ENCODE results near the gene REEP3. TPM values are rescaled to one million over a fixed set of nuclear protein-coding genes. Genes with fewer than 3 reads are reported as not detected.
"Not testable (repeated sequence)": the region's sequence is repeated elsewhere in the genome, so short reads cannot be mapped to it uniquely, and the experiment has no call there.

The REEP3 gene
- total RNA-seq, 1 donor from 2014 or later = 38.9 TPM

GRCh38 chr10:63641799-63642198, 120.6 kb downstream of the REEP3 start:
- DNase-seq (ENCODE audit: low spot score) = no peak
- intact Hi-C loops (cut with DNase I) = no loop called here

GRCh38 chr10:63642808-63643207, 121.6 kb downstream of the REEP3 start:
- intact Hi-C loops (cut with DNase I) = no loop called here
- no peak for DNase-seq (ENCODE audit: low spot score)

GRCh38 chr10:63644418-63645142, 123.4 kb downstream of the REEP3 start:
- intact Hi-C loops (cut with DNase I) = no loop called here
- DNase-seq (ENCODE audit: low spot score) = no peak

GRCh38 chr10:63645195-63645594, 124.0 kb downstream of the REEP3 start:
- DNase-seq (ENCODE audit: low spot score) = no peak

GRCh38 chr10:63646491-63646890, 125.3 kb downstream of the REEP3 start:
- no peak for DNase-seq (ENCODE audit: low spot score)
- intact Hi-C loops (cut with DNase I) = no loop called here

More at GRCh38 chr10:63645195-63645594, 124.0 kb downstream of the REEP3 start:
- intact Hi-C loops (cut with DNase I) = no loop called here

- DNase-seq (ENCODE audit: low spot score) = no peak
- intact Hi-C loops (cut with DNase I) = no loop called here
Measured at GRCh38 chr10:63651864-63652263, 130.7 kb downstream of the REEP3 start.

GRCh38 chr10:63653747-63654146, 132.5 kb downstream of the REEP3 start:
- no peak for DNase-seq (ENCODE audit: low spot score)
- intact Hi-C loops (cut with DNase I) = no loop called here

GRCh38 chr10:63657761-63658160, 136.6 kb downstream of the REEP3 start:
- intact Hi-C loops (cut with DNase I) = no loop called here
- DNase-seq (ENCODE audit: low spot score) = no peak

- DNase-seq (ENCODE audit: low spot score); intact Hi-C loops (cut with DNase I): not testable (repeated sequence)
Measured at GRCh38 chr10:63660941-63661340, 139.7 kb downstream of the REEP3 start.

GRCh38 chr10:63661347-63661746, 140.1 kb downstream of the REEP3 start:
- DNase-seq (ENCODE audit: low spot score) = no peak
- intact Hi-C loops (cut with DNase I) = no loop called here

GRCh38 chr10:63664341-63664885, 143.2 kb downstream of the REEP3 start:
- intact Hi-C loops (cut with DNase I) = no loop called here
- DNase-seq (ENCODE audit: low spot score) = no peak

GRCh38 chr10:63665006-63665580, 143.9 kb downstream of the REEP3 start:
- intact Hi-C loops (cut with DNase I) = loop anchor here (5.0 kb wide), 1 partner anchor 33 kb away; no protein-coding TSS in a partner anchor
- DNase-seq (ENCODE audit: low spot score) = not testable (repeated sequence)

- DNase-seq (ENCODE audit: low spot score) = no peak
- intact Hi-C loops (cut with DNase I) = loop anchor here (5.0 kb wide), 1 partner anchor 33 kb away; no protein-coding TSS in a partner anchor
Measured at GRCh38 chr10:63665670-63666134, 144.5 kb downstream of the REEP3 start.

GRCh38 chr10:63666836-63667383, 145.7 kb downstream of the REEP3 start:
- intact Hi-C loops (cut with DNase I) = loop anchor here (5.0 kb wide), 1 partner anchor 35 kb away; no protein-coding TSS in a partner anchor
- no peak for DNase-seq (ENCODE audit: low spot score)

GRCh38 chr10:63667596-63668480, 146.6 kb downstream of the REEP3 start:
- intact Hi-C loops (cut with DNase I) = loop anchor here (5.0 kb wide), 1 partner anchor 36 kb away; no protein-coding TSS in a partner anchor
- DNase-seq (ENCODE audit: low spot score) = no peak

- DNase-seq (ENCODE audit: low spot score) = no peak
- intact Hi-C loops (cut with DNase I) = loop anchor here (5.0 kb wide), 1 partner anchor 42 kb away; no protein-coding TSS in a partner anchor
Measured at GRCh38 chr10:63670291-63670898, 149.2 kb downstream of the REEP3 start.

GRCh38 chr10:63671317-63671937, 150.2 kb downstream of the REEP3 start:
- no peak for DNase-seq (ENCODE audit: low spot score)
- intact Hi-C loops (cut with DNase I) = loop anchor here (5.0 kb wide), 1 partner anchor 41 kb away; no protein-coding TSS in a partner anchor

- no peak for DNase-seq (ENCODE audit: low spot score)
- intact Hi-C loops (cut with DNase I) = loop anchor here (5.0 kb wide), 1 partner anchor 40 kb away; no protein-coding TSS in a partner anchor
Measured at GRCh38 chr10:63672491-63672890, 151.3 kb downstream of the REEP3 start.
